HL-60 (cell line): ENCODE measurements around the gene POU5F1.

Experiments used
- CTCF ChIP-seq: IDR thresholded peaks from one replicate; pipeline ENCODE4 v1.5.1; 2011; ENCODE audit warnings: low read length, control low read depth, inconsistent platforms; ENCODE audit not compliant: insufficient read depth
- GABPA ChIP-seq: IDR thresholded peaks from 2 replicates; pipeline ENCODE4 v1.6.1; 2012; ENCODE audit warnings: low read depth
- POLR2AphosphoS5 ChIP-seq: IDR thresholded peaks from 2 replicates; pipeline ENCODE4 v1.6.1; 2012; ENCODE audit warnings: low read depth
- REST ChIP-seq: IDR thresholded peaks from 2 replicates; pipeline ENCODE4 v1.6.1; 2012; ENCODE audit warnings: low read depth; ENCODE audit not compliant: insufficient replicate concordance
- SPI1 ChIP-seq: IDR thresholded peaks from 2 replicates; pipeline ENCODE4 v1.6.1; 2012; ENCODE audit warnings: low read depth, mild to moderate bottlenecking, borderline replicate concordance

- no peak for TF ChIP-seq CTCF
- TF ChIP-seq POLR2AphosphoS5, result no peak
- TF ChIP-seq REST, result no peak
- no peak for TF ChIP-seq SPI1
- no peak for TF ChIP-seq GABPA
These were observed 13.8 kb downstream of the POU5F1 start for GRCh38 chr6:31156641-31157040.
